H9 (cell line): ENCODE data around the gene BTN1A1. TPM values are rescaled to one million over a fixed set of nuclear protein-coding genes. Genes with fewer than 3 reads are reported as not detected.

ENCODE experiments used
- DNase-seq: peaks from one replicate; pipeline ENCODE4 v3.0.0-alpha.2; 2017
- H2AFZ ChIP-seq: one replicate; pipeline ENCODE4 v1.6.1; 2013; ENCODE audit warnings: mild to moderate bottlenecking, low read length, control low read depth, moderate library complexity
- H2AK5ac ChIP-seq: 2 replicates; pipeline ENCODE4 v1.6.1; 2013; ENCODE audit warnings: low read length, control low read depth, mixed read lengths; ENCODE audit not compliant: insufficient read length
- H2BK120ac ChIP-seq: one replicate; pipeline ENCODE4 v1.6.1; 2013; ENCODE audit warnings: low read depth, mild to moderate bottlenecking, low read length, control low read depth, inconsistent platforms; ENCODE audit not compliant: poor library complexity, severe bottlenecking
- H2BK12ac ChIP-seq: 2 replicates; pipeline ENCODE4 v1.6.1; 2013; ENCODE audit warnings: low read length, control low read depth, mixed read lengths, low read depth; ENCODE audit not compliant: insufficient read length
- H2BK15ac ChIP-seq: 2 replicates; pipeline ENCODE4 v1.6.1; 2013; ENCODE audit warnings: low read depth, low read length, control low read depth
- H2BK20ac ChIP-seq: one replicate; pipeline ENCODE4 v1.6.1; 2013; ENCODE audit warnings: low read depth, mild to moderate bottlenecking, low read length, control low read depth, inconsistent platforms; ENCODE audit not compliant: poor library complexity, severe bottlenecking
- H2BK5ac ChIP-seq: 2 replicates; pipeline ENCODE4 v1.6.1; 2013; ENCODE audit warnings: low read length, control low read depth, mixed read lengths; ENCODE audit not compliant: insufficient read length
- H3K14ac ChIP-seq: 2 replicates; pipeline ENCODE4 v1.6.1; 2013; ENCODE audit warnings: low read length, control low read depth; ENCODE audit not compliant: insufficient read depth
- H3K18ac ChIP-seq: 2 replicates; pipeline ENCODE4 v1.6.1; 2013; ENCODE audit warnings: low read depth, mild to moderate bottlenecking, mixed read lengths, low read length, control low read depth; ENCODE audit not compliant: insufficient read length
- H3K23ac ChIP-seq: 2 replicates; pipeline ENCODE4 v1.6.1; 2013; ENCODE audit warnings: low read length, control low read depth, mixed read lengths, low read depth; ENCODE audit not compliant: insufficient read length
- H3K23me2 ChIP-seq: 2 replicates; pipeline ENCODE4 v1.6.1; 2013; ENCODE audit warnings: low read depth, mild to moderate bottlenecking, mixed read lengths, low read length, control low read depth; ENCODE audit not compliant: insufficient read length, poor library complexity, severe bottlenecking
- H3K27ac ChIP-seq: 2 replicates; pipeline ENCODE4 v1.5.1; 2013; ENCODE audit warnings: low read length, control low read depth, mixed read lengths, low read depth; ENCODE audit not compliant: insufficient read length
- H3K27me3 ChIP-seq: 2 replicates; pipeline ENCODE4 v1.6.1; 2013; ENCODE audit warnings: low read length, control low read depth, inconsistent platforms; ENCODE audit not compliant: insufficient read depth
- H3K4ac ChIP-seq: 2 replicates; pipeline ENCODE4 v1.6.1; 2013; ENCODE audit warnings: low read depth, mild to moderate bottlenecking, control low read depth, inconsistent platforms, low read length, moderate library complexity
- H3K4me1 ChIP-seq: 2 replicates; pipeline ENCODE4 v1.6.1; 2013; ENCODE audit warnings: low read length, control low read depth, inconsistent platforms; ENCODE audit not compliant: insufficient read depth
- H3K4me2 ChIP-seq: 2 replicates; pipeline ENCODE4 v1.6.1; 2013; ENCODE audit warnings: low read length, control low read depth, mixed read lengths; ENCODE audit not compliant: insufficient read length, insufficient read depth
- H3K56ac ChIP-seq: 2 replicates; pipeline ENCODE4 v1.6.1; 2013; ENCODE audit warnings: low read depth, mild to moderate bottlenecking, mixed read lengths, low read length, control low read depth; ENCODE audit not compliant: insufficient read length
- H3K79me1 ChIP-seq: 2 replicates; pipeline ENCODE4 v1.6.1; 2013; ENCODE audit warnings: low read depth, mild to moderate bottlenecking, moderate library complexity, low read length, control low read depth, inconsistent platforms; ENCODE audit not compliant: insufficient read depth, poor library complexity, severe bottlenecking
- H3K79me2 ChIP-seq: 2 replicates; pipeline ENCODE4 v1.6.1; 2013; ENCODE audit warnings: low read length, control low read depth, inconsistent platforms; ENCODE audit not compliant: insufficient read depth
- H3K9ac ChIP-seq: 2 replicates; pipeline ENCODE4 v1.6.1; 2013; ENCODE audit warnings: low read length, control low read depth, mixed read lengths; ENCODE audit not compliant: insufficient read length; ENCODE audit errors: extremely low read depth
- H3K9me3 ChIP-seq: one replicate; pipeline ENCODE4 v1.6.1; 2013; ENCODE audit warnings: low read depth, low read length, inconsistent platforms; ENCODE audit not compliant: control insufficient read depth
- H3T11ph ChIP-seq: one replicate; pipeline ENCODE4 v1.6.1; 2013; ENCODE audit warnings: mild to moderate bottlenecking, low read length, control low read depth, inconsistent platforms
- H4K20me1 ChIP-seq: one replicate; pipeline ENCODE4 v1.6.1; 2013; ENCODE audit not compliant: control insufficient read depth, insufficient read length, insufficient read depth
- H4K5ac ChIP-seq: 2 replicates; pipeline ENCODE4 v1.6.1; 2013; ENCODE audit warnings: low read depth, mild to moderate bottlenecking, mixed read lengths, low read length, control low read depth; ENCODE audit not compliant: insufficient read length
- H4K8ac ChIP-seq: replicated peaks from 2 replicates; pipeline ENCODE4 v1.6.1; 2013; ENCODE audit warnings: low read length, control low read depth, mixed read lengths, low read depth; ENCODE audit not compliant: insufficient read length
- H4K91ac ChIP-seq: 2 replicates; pipeline ENCODE4 v1.6.1; 2013; ENCODE audit warnings: low read depth, mild to moderate bottlenecking, moderate library complexity, mixed read lengths, low read length, control low read depth; ENCODE audit not compliant: insufficient read length
- H3K27ac Mint-ChIP-seq, 3 experiments: 2 replicates in 2 of 3; 3 replicates in 1 of 3; pipeline ENCODE4 v1.8.0; 2020 to 2021; ENCODE audit warnings: mixed read lengths in 3 of 3, mild to moderate bottlenecking in 1 of 3, moderate library complexity in 1 of 3
- H3K27me3 Mint-ChIP-seq: 2 replicates; pipeline ENCODE4 v1.8.0; 2021; ENCODE audit warnings: low read depth, mild to moderate bottlenecking, moderate library complexity, mixed read lengths
- H3K36me3 Mint-ChIP-seq, 3 experiments: 2 replicates in 2 of 3; 3 replicates in 1 of 3; pipeline ENCODE4 v1.8.0; 2020 to 2021; ENCODE audit warnings: low read depth in 3 of 3, mixed read lengths in 3 of 3; ENCODE audit not compliant: insufficient read depth in 1 of 3
- H3K4me1 Mint-ChIP-seq, 2 experiments: 2 replicates each; pipeline ENCODE4 v1.8.0; 2020; ENCODE audit warnings: mixed read lengths in 2 of 2
- H3K4me3 Mint-ChIP-seq, 2 experiments: 2 replicates in 1 of 2; 3 replicates in 1 of 2; pipeline ENCODE4 v1.8.0; 2020 to 2021; ENCODE audit warnings: mild to moderate bottlenecking in 2 of 2, mixed read lengths in 2 of 2, moderate library complexity in 1 of 2
- H3K9me3 Mint-ChIP-seq, 2 experiments: 2 replicates in 1 of 2; 3 replicates in 1 of 2; pipeline ENCODE4 v1.8.0; 2020; ENCODE audit warnings: mild to moderate bottlenecking in 2 of 2, mixed read lengths in 2 of 2, moderate library complexity in 1 of 2
- CTCF ChIP-seq: fragments of 200-600 bp; sonication (generic); conservative IDR thresholded peaks from 3 replicates; pipeline ENCODE4 v1.8.0; 2021; ENCODE audit warnings: antibody characterized with exemption, mild to moderate bottlenecking
- WGBS: extraction: QIAGEN DNeasy Blood & Tissue Kit; methylation state at CpG from one replicate; pipeline ENCODE4 v1.1.7; 2013; ENCODE audit warnings: missing lambda C conversion rate, low lambda C conversion rate, mixed read lengths; ENCODE audit not compliant: insufficient read length; ENCODE audit errors: extremely low coverage; 5-methylcytosine and 5-hydroxymethylcytosine counted together
- total RNA-seq: library from RNA; stranded (reverse); gene quantifications from 2 replicates; pipeline ENCODE4 v1.2.1, GENCODE V29; 2021

Gene BTN1A1
- total RNA-seq, 1 experiment from 2014 or later = 0.15 TPM

- no peak overlapping the region for H2AK5ac ChIP-seq
- H4K5ac ChIP-seq = no peak overlapping the region
- H3K23ac ChIP-seq = no peak overlapping the region
- Mint-ChIP-seq H3K4me3 (no peak overlapping the region), H3K9me3 (no peaks in the 10 kb centered on the region; a peak in 1 of 5 replicates), H3K36me3 (no peaks in the 10 kb centered on the region), H3K4me1 (peaks cover 11% of the 10 kb centered on the region in 2 experiments; a peak in 3 of 4 replicates), H3K27ac (no peak overlapping the region), H3K27me3 (peaks cover 12% of the 10 kb centered on the region)
- H3K14ac ChIP-seq = no peak overlapping the region
- H3K4me1 ChIP-seq = peaks cover 2% of the 10 kb centered on the region; the same call in 1 of the 2 replicates
- no peaks in the 10 kb centered on the region for H4K20me1 ChIP-seq
- no peak overlapping the region for H3T11ph ChIP-seq
- no peaks in the 10 kb centered on the region for H3K79me2 ChIP-seq
- no peak for DNase-seq
- no peak overlapping the region for H2BK120ac ChIP-seq
- TF ChIP-seq CTCF = no peak
- no CpG with 5 or more reads among the region's 1 CpG for WGBS
- no peak overlapping the region for H3K4ac ChIP-seq
- no peak overlapping the region for H2AFZ ChIP-seq
- no peak overlapping the region for H3K9ac ChIP-seq
- H3K79me1 ChIP-seq = no peaks in the 10 kb centered on the region
- H3K23me2 ChIP-seq = no peaks in the 10 kb centered on the region
- H3K27ac ChIP-seq = no peak overlapping the region
- H2BK20ac ChIP-seq = no peak overlapping the region
- no peak overlapping the region for H2BK5ac ChIP-seq
- no peak overlapping the region for H4K8ac ChIP-seq
- no peak overlapping the region for H2BK15ac ChIP-seq
- H4K91ac ChIP-seq = no peak overlapping the region
- H3K9me3 ChIP-seq = no peaks in the 10 kb centered on the region
- H2BK12ac ChIP-seq = no peak overlapping the region
- no peak overlapping the region for H3K56ac ChIP-seq
- no peak overlapping the region for H3K18ac ChIP-seq
- no peaks in the 10 kb centered on the region for H3K27me3 ChIP-seq
- no peak overlapping the region for H3K4me2 ChIP-seq
Observed at GRCh38 chr6:26495281-26495680, 4.8 kb upstream of the BTN1A1 start.
